HG03354 (cell line): ENCODE data around the gene CDK11A.
"Not testable (repeated sequence)": the region's sequence is repeated elsewhere in the genome, so short reads cannot be mapped to it uniquely, and the experiment has no call there.

Source experiments
- ATAC-seq: cut with Tn5 transposase; IDR thresholded peaks from one replicate; pipeline ENCODE4 v1.9.1; 2021; ENCODE audit warnings: mild to moderate bottlenecking; ENCODE audit not compliant: unreplicated experiment, poor library complexity, severe bottlenecking

Gene CDK11A

DNA sequence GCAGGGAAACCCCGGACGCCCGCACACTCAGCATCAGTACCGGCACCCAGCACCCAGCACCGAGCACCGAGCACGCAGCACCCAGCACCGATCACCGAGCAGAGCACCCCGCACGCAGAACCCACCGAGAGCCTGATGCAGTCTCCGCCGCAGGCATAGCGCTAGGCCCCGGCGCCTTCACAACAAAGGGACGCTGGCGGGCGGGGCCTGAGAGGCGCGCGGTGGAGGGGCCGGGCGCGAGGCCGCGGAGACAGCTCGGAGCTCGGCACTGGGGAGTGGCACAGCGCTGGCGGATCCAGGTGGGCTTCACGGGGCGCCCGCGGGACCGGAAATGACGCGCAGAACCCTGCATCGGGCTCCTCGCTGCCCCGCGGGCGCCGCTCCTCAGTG is 31.8 kb downstream of the CDK11A start:
- peak; percentile 50 for ATAC-seq

DNA sequence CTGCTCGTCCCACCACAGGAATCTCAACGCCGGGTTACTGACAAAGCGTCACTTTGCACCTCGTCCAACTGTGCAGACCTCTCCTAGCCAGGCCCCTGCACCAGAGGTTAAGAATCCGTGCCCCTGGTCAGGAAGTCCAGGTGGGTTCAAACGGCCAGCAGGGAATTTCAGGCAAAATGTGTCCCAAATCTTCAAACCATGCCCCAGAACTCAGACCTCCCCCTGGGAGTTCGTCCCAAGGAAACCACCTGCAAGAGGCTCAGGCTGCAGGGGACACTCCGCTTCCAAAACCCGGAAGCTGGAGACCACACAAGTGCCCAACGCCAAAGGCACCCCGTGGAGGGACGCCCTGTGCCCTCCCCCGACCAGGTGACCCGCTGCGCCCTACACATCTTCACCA is 32.7 kb downstream of the CDK11A start:
- ATAC-seq: not testable (repeated sequence)

DNA sequence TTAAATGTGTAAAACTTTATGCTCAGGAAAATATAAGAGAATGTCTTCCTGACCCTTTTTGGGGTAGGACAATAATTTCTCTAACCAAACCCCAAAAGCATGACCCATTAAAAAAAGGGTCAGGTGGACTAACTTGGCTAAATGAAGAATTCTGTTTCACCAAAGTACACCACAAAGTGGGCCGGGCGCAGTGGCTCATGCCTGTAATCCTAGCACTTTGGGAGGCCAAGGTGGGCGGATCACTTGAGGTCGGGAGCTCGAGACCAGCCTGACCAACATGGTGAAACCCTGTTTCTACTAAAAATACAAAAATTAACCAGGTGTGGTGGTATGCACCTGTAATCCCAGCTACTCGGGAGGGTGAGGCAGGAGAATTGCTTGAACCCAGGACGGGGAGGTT is 34.6 kb downstream of the CDK11A start:
- not testable (repeated sequence) for ATAC-seq

DNA sequence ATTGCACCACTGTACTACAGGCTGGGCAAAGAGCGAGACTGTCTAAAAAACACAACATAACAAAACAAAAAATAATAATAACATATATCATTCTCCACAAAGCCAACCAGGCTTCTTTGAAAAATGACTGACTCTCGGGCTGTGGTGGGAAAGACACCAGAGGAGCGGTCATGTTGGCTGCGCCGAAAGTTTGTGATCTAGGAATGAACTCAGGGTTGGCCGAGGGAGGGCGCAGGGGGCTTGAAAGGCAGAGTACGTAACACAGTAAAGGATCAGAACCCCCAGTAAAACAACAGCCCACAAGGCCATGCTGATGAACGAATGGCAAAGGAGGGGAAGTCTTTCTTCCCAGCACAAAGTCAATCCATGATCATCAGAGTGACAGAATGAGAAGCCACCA is 36.3 kb downstream of the CDK11A start:
- no peak for ATAC-seq

DNA sequence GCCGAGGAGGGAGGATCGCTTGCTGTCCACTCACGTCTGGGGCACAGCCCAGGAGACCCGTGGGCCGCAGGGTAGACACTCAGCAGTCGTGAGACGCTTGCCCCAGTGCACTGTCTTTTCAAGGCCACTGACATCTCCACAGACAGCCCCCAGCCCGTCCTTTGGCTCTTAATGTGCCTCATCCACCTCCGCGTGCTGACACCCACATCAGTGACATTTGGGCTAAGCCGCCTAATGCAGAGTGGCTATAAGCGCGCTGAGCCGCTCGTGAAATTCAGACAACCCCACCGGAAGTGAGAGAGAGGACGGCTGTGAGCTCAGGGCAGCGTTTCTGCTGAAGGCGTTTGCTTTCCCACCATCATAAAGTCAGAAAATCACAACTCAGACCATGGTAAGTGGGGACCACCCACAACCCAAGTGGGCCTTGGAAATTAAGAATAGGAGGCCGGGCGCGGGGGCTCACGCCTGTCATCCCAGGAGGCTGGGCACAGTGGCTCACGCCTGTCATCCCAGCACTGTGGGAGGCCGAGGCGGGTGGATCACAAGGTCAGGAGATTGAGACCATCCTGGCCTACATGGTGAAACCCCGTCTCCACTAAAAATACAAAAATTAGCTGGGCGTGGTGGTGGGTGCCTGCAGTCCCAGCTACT is 40.0 kb downstream of the CDK11A start:
- no peak for ATAC-seq

DNA sequence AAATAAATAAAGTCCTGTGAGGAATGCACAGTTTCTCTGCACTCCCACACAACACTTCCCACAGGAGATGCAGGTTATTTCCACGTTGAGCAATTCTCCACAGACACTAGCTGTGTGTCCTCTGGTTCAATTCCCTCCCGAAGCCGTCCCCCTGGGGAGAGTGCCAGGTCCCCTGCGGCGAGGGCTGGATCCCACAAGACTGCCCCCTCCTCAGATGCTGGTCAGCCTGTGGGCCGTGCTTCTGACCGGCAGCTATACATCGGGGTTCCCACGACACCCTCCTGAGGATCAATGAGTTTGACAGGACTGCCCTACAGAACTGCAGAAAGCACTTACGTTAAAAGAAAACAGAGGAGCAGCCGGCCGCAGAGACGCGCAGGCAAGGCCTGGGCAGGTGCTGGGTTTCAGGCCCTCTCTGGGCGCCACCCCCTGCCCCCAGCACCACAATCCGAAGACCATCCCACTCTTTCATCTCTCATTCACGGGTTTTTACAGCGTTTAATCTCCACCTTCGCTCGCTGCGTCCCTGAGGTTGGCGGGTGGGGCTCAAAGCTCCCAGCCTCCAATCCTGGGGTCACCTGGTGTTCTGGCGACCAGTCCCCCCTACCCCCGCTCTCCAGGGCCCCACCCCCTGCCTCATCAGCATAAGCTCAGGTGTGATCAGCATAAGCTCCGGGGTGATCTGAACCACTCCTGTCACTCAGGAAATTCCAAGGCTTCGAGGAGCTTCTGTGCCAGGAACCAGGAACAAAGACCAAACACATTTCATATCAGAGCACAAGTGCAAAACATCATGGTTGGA is 40.9 kb downstream of the CDK11A start:
- no peak for ATAC-seq

DNA sequence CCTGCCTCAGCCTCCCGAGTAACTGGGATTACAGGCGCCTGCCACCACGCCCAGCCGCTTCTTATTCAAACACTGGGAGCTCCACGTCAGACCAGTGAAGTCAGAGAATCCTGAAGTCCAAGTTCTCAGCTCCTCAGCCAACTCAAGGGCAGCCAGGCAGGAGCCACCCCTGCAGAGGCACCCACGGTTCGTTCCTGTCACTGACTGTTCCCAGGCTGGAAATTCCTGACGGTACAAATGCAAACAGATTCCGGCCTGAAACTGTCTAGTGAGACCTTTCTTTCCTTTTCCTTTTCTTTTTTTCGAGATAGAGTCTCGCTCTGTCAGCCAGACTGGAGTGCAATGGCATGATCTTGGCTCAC is 43.3 kb downstream of the CDK11A start:
- no peak for ATAC-seq

DNA sequence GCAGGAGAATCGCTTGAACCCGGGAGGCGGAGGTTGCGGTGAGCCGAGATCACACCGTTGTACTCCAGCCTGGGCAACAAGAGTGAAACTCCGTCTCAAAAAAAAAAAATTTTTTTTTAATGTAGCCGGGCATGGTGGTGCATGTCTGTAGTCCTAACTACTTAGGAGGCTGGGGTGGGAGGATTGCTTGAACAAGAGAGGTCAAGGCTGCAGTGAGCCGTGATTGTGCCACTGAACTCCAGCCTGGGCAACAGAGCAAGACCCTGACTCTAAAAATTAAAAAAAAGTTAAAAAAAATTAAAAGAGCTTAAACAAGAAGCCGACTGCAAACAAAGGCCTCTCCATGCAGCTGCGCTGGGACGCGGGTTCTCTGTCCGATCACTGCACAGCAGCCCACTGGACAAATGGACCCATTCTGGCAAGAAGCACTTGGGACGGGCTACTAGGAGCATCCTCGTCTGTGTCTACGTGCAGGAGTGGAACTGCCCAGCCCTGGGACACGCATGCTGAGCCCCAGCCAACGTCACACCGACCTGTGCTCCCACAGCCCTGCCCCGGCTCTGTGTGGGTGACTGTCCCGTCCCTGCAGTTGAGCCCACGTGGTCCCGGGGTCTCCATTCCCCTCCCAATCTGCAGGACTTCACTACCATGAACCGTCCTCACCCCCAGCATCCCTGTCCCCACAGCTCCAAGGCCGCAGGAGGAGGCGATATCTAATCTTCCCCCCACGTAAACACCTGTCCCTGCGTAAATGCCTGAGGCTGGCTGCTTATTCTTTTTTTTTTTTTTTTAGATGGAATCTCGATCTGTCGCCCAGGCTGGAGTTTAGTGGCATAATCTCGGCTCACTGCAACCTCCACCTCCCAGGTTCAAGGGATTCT is 43.9 kb downstream of the CDK11A start:
- ATAC-seq: no peak

DNA sequence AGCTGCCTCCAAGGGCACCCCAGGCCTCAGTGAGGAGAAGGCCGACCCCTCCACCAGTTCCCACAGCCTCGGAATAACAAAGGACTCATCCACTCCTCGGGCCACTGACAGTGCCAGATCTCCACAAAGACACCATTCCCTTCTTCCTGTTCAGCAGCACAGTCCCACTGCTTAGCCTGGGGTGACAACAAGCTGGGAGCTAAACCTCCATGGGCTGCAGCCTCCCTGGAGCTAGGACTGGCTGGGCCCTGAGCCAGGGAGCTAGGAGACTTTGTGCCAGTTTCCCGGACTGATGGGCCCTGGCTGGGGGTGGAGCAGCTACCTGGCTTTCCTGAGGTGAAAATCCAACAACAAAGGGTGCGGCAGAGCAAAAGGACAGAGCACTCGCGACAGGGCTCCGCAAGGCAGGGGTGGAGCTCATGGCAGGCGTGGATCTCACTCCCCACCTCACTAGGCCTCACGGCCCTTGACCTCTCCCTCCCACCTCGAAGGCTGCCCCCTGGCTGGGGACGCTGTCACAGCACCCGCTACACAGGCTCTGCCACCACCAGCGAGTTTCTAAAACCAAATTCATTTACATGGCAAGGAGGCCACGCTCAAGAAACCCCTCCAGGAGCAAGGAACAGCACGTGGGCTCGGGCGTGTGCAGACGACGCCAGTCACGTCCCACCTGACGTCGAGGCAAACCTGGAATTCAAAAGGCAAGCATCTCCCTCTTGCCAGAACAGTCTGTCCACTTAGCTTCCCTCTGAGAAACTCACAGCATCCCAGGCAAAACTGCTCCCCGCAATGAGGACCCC is 45.4 kb downstream of the CDK11A start:
- peak; percentile 36 for ATAC-seq

DNA sequence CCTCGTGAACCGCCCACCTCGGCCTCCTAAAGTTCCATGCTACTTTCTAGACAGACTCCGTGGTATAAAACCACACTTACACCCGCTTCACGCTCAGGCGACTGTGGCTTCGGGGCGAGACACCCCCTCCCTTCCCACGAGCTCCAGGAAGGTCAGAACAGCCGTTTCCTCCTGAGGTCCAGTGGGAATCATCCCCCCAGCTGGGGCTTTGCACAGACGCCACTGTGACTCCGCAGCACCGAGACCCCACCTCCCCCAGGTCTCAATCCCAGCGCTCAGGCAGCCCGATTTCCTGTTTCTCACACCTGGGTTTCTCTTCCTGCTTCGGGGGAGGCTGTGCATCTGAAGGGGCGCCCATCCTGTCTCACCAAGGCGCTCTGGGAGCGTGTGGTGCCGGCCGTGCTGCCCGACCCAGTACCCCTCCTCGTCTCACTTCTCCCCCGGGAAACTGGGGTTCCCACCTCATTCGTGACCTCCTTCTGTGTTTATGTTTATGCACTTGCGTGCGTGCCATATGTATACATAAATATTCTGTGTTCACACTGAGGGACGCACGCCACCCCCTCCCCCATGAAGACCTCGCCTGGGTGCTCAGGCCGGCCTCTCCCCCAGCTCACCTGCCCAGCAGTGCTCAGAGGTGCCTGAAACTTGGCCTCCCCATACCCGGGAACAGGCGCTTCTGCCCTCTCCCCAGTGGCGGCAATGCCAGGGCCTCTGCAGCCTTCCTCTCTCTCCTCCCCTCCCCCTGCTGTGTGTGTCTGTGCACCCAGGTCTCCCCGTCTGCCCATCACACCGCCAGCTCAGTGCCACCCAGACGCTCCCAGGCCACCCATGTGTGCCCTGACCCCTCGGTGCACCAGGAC is 46.2 kb downstream of the CDK11A start:
- peak; percentile 79 for ATAC-seq

DNA sequence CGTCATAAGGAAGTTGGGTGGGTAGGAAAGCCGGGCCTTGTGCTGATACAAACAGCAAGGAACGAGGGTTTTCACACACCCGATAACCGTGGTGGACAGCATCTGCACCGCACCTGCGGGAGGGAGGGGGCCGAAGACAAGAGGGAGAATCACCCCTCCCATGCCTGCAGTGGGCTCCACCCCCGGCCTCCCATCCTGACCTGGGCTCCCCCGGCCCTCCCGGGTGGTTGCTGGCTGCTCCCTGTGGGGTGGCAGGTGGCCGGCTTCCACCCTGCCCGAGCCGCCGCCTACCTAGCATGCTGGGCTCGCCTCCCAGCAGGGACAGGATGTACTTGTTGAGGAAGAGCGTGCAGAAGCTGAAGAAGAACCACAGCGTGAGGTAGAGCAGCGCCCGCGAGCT is 48.1 kb downstream of the CDK11A start:
- ATAC-seq: not testable (repeated sequence)

DNA sequence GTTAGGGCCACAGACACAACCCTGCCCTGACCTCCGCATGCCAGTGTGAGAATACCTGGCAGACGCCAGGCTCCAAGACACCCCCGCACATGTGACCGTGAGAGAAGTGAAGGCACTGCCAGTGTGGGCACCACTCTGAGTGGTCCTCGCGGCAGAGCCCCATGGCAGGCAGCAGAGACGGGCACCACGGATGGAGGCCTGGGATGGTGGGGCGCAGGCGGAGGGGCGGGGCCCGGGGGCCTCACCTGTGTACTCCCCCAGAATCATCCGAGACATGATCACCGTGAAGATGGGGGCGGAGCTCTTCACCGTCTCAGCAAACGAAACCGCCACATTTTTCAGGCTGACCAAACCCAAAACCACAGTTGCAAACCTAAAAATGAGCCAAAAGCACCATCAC is 48.9 kb downstream of the CDK11A start:
- not testable (repeated sequence) for ATAC-seq

DNA sequence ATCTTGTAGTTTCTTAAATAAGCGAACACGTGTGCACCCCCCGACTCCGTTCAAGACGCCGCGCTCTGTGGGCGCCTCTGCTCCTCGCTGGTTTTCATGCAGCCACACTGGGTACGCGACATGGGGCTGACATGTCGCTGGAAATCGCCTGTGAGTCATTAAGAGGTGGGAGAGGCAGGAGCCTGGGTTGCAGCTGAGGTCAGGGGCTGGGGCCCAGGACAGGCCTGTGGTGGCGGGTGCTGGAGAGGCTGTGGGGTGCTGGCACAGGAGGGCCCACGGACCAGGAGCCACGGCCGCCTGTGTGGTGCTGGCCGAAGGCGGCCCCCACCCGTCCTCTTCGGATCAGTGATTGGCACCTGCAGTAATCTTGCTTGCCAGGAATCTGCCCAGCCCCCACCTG is 49.4 kb downstream of the CDK11A start:
- not testable (repeated sequence) for ATAC-seq

DNA sequence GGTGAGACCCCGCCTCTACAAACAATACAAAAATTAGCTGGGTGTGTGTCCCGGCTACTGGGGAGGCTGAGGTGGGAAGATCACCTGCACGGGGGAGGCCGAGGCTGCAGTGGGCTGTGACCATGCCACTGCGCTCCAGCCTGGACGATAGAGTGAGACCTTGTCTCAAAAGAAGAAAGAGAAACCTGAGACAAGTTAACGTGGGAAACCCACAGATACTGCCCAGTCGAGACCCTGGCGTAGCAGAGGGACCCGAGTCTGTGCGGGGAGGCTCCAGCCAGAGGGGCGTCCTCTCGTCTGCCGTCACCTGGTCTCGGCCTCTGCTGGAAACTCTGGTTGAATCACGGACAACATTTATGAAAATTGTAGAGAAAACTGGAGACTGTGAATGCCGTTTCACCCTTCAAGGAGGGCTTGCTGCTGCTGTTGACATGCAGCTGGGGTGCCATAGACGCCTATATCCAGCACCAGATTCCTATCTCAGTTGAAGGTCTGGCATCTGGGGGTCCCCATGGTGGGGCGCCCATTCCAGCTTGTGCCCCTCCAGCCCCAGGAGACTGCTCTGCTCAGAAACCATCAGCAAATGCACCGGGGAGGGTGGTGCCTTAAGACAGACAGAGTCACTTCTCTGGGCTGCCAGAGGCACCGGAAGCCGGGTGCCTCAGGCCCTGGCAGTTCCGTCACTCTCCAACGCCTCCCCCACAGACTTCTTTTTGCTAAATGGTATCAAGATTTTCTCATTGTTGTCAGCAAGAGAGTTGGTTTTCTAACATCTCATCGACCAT is 51.8 kb downstream of the CDK11A start:
- ATAC-seq: no peak

DNA sequence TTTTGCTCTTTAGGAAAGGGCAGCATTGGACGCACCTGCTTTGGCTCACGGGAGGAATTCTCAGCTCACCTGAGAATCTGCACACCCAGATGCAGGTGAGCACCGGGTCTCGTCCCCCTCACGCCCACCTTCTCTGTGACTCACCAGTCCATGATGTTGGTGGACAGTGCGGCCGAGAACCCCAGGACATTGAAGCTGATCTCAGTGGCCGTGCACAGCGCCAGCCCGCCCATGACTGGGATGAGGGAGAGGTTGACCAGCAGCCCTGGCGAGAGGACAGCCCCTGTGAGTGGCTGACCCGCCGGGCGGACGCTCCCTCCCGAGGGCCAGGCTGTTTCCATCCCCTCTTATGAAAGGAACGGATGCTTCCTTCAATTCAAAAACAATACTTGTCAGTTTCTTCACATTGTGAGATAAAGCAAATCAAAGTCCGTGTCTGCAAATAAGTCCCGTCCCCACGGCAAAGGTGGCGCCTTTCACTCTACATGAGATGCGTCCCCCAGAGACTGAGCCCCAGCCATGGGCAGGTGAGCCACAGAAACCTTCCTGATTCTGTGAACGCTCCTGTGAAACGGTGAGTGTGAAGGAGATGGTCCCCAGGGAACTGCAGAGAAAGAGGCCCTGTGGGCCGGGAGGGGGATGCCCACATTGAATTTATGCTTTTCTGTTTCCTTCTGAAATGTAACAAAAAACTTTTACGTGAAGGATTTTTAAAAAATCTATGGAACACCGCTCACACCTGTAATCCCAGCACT is 52.6 kb downstream of the CDK11A start:
- no peak for ATAC-seq

DNA sequence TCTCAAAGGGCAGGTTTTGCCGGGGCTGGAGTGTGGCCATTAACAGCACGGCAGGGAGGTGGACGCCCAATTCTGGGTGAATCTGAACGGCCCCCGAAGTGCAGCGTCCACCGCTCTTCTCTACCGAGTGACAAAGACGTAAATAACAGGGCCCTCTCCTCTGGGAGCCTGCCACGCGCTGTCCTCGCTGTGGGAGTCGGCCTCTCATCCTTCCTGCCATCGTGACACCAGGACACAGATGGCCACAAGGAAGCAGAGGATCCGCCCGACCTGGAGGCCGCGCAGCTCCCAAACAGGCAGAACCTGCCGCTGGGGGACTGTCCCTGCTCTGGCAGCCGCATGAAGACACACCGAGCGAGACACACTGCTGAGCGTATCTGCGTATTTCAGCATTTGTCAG is 53.3 kb downstream of the CDK11A start:
- ATAC-seq: no peak
